ENCODE measurements around the gene ZMYM2. TPM values are rescaled to one million over a fixed set of nuclear protein-coding genes. Genes with fewer than 3 reads are reported as not detected.

The ZMYM2 gene
- total RNA-seq, 1 donor from 2014 or later, result 109 TPM

GRCh38 chr13:20019043-20019442, 60.5 kb downstream of the ZMYM2 start:
- Histone ChIP-seq H3K79me2 (ENCODE audit: insufficient read depth, low read length) (peaks cover 59% of the 10 kb centered on the region), H3K4me2 (ENCODE audit: low read length) (no peak overlapping the region), H3K4me1 (ENCODE audit: insufficient read depth, low read length) (no peaks in the 10 kb centered on the region), H2AFZ (ENCODE audit: low read depth, low read length) (no peak overlapping the region), H3K9ac (ENCODE audit: low read length) (no peak overlapping the region), H3K27ac (ENCODE audit: low read depth, low read length) (no peak overlapping the region), H3K36me3 (ENCODE audit: insufficient read depth, low read length) (peaks cover 11% of the 10 kb centered on the region), H4K20me1 (ENCODE audit: insufficient read depth, low read length) (peaks cover 46% of the 10 kb centered on the region), H3K4me3 (ENCODE audit: insufficient read depth, low read depth, low read length) (no peak overlapping the region), H3K27me3 (ENCODE audit: insufficient read depth, low read length) (no peaks in the 10 kb centered on the region), H3K9me3 (ENCODE audit: insufficient read depth, low read depth, low read length) (no peaks in the 10 kb centered on the region)
- Mint-ChIP-seq H3K4me3 (ENCODE audit: unreplicated experiment) (no peak overlapping the region), H3K27ac (ENCODE audit: unreplicated experiment) (no peak overlapping the region), H3K4me1 (ENCODE audit: low read depth, unreplicated experiment) (peaks cover 13% of the 10 kb centered on the region), H3K27me3 (ENCODE audit: low read depth, unreplicated experiment) (no peaks in the 10 kb centered on the region), H3K9me3 (ENCODE audit: unreplicated experiment) (peaks cover 2% of the 10 kb centered on the region), H3K36me3 (ENCODE audit: low read depth, unreplicated experiment) (peaks cover 21% of the 10 kb centered on the region)
- FAIRE-seq (no peak), DNase-seq (ENCODE audit: low read depth) (no peak)
- TF ChIP-seq CTCF (IDR thresholded peaks at IDR 0.05; ENCODE audit: insufficient read depth, low read depth, low read length) (no peak), EZH2 (IDR thresholded peaks at IDR 0.05; ENCODE audit: insufficient read depth, low read length) (no peak)

GRCh38 chr13:20024702-20025101, 66.2 kb downstream of the ZMYM2 start:
- peaks cover 17% of the 10 kb centered on the region for H3K79me2 ChIP-seq (ENCODE audit: insufficient read depth, low read length)
- H3K9me3 Mint-ChIP-seq (ENCODE audit: unreplicated experiment), result no peaks in the 10 kb centered on the region
- peaks cover 15% of the 10 kb centered on the region for H3K36me3 Mint-ChIP-seq (ENCODE audit: low read depth, unreplicated experiment)
- H3K4me1 ChIP-seq (ENCODE audit: insufficient read depth, low read length), result no peaks in the 10 kb centered on the region
- FAIRE-seq, result no peak
- H3K9me3 ChIP-seq (ENCODE audit: insufficient read depth, low read depth, low read length), result no peaks in the 10 kb centered on the region
- no peak overlapping the region for H3K27ac Mint-ChIP-seq (ENCODE audit: unreplicated experiment)
- no peak overlapping the region for H3K4me2 ChIP-seq (ENCODE audit: low read length)
- H3K9ac ChIP-seq (ENCODE audit: low read length), result no peak overlapping the region
- H3K36me3 ChIP-seq (ENCODE audit: insufficient read depth, low read length), result peaks cover 22% of the 10 kb centered on the region
- H3K27me3 Mint-ChIP-seq (ENCODE audit: low read depth, unreplicated experiment), result no peaks in the 10 kb centered on the region
- H3K27ac ChIP-seq (ENCODE audit: low read depth, low read length), result no peak overlapping the region
- no peak for TF ChIP-seq EZH2 (IDR thresholded peaks at IDR 0.05; ENCODE audit: insufficient read depth, low read length)
- H3K4me1 Mint-ChIP-seq (ENCODE audit: low read depth, unreplicated experiment), result peaks cover 10% of the 10 kb centered on the region
- H2AFZ ChIP-seq (ENCODE audit: low read depth, low read length), result no peak overlapping the region
- H4K20me1 ChIP-seq (ENCODE audit: insufficient read depth, low read length), result peaks cover 24% of the 10 kb centered on the region
- DNase-seq (ENCODE audit: low read depth), result no peak
- no peak overlapping the region for H3K4me3 ChIP-seq (ENCODE audit: insufficient read depth, low read depth, low read length)
- no peaks in the 10 kb centered on the region for H3K27me3 ChIP-seq (ENCODE audit: insufficient read depth, low read length)
- no peak overlapping the region for H3K4me3 Mint-ChIP-seq (ENCODE audit: unreplicated experiment)

- Histone ChIP-seq H4K20me1 (ENCODE audit: insufficient read depth, low read length) (peaks cover 10% of the 10 kb centered on the region), H3K4me2 (ENCODE audit: low read length) (no peak overlapping the region), H3K4me3 (ENCODE audit: insufficient read depth, low read depth, low read length) (no peak overlapping the region), H3K36me3 (ENCODE audit: insufficient read depth, low read length) (peaks cover 25% of the 10 kb centered on the region), H2AFZ (ENCODE audit: low read depth, low read length) (no peak overlapping the region), H3K9ac (ENCODE audit: low read length) (no peak overlapping the region), H3K27ac (ENCODE audit: low read depth, low read length) (no peak overlapping the region), H3K79me2 (ENCODE audit: insufficient read depth, low read length) (peaks cover 3% of the 10 kb centered on the region), H3K9me3 (ENCODE audit: insufficient read depth, low read depth, low read length) (no peaks in the 10 kb centered on the region), H3K27me3 (ENCODE audit: insufficient read depth, low read length) (no peaks in the 10 kb centered on the region), H3K4me1 (ENCODE audit: insufficient read depth, low read length) (no peaks in the 10 kb centered on the region)
- TF ChIP-seq EZH2 (IDR thresholded peaks at IDR 0.05; ENCODE audit: insufficient read depth, low read length) (no peak), CTCF (IDR thresholded peaks at IDR 0.05; ENCODE audit: insufficient read depth, low read depth, low read length) (no peak)
- Mint-ChIP-seq H3K4me3 (ENCODE audit: unreplicated experiment) (no peak overlapping the region), H3K27ac (ENCODE audit: unreplicated experiment) (no peak overlapping the region), H3K4me1 (ENCODE audit: low read depth, unreplicated experiment) (no peaks in the 10 kb centered on the region), H3K27me3 (ENCODE audit: low read depth, unreplicated experiment) (no peaks in the 10 kb centered on the region), H3K9me3 (ENCODE audit: unreplicated experiment) (no peaks in the 10 kb centered on the region), H3K36me3 (ENCODE audit: low read depth, unreplicated experiment) (peaks cover 18% of the 10 kb centered on the region)
- FAIRE-seq (no peak), DNase-seq (ENCODE audit: low read depth) (no peak)
These were observed 70.4 kb downstream of the ZMYM2 start for GRCh38 chr13:20028953-20029352.

All from astrocyte (in vitro differentiated cells and primary cell).